Coronary artery (tissue), 2 donors: ENCODE data around the gene ULK4.
"Not testable (repeated sequence)": the region's sequence is repeated elsewhere in the genome, so short reads cannot be mapped to it uniquely, and the experiment has no call there.

ENCODE experiments used
- DNase-seq: peaks from one replicate; pipeline ENCODE4 v3.0.0-alpha.2; 2017; ENCODE audit warnings: low spot score
- H3K27ac ChIP-seq, 2 donors: fragments of 200-600 bp; sonication (generic); one replicate each; pipeline ENCODE4 v1.5.1; 2016 to 2019
- H3K4me3 ChIP-seq: fragments of 200-600 bp; sonication (generic); 2 replicates; pipeline ENCODE4 v1.5.1; 2016; ENCODE audit warnings: mild to moderate bottlenecking, moderate library complexity
- CTCF ChIP-seq: fragments of 200-600 bp; sonication (generic); IDR thresholded peaks from one replicate; pipeline ENCODE4 v1.5.1; 2019; ENCODE audit warnings: antibody characterized with exemption

The ULK4 gene

GRCh38 chr3:41418961-41419691 lies 542.8 kb downstream of the ULK4 start:
- no peak for TF ChIP-seq CTCF
- Histone ChIP-seq H3K27ac (no peak overlapping the region), H3K4me3 (no peak overlapping the region)
- no peak for DNase-seq

- no peak for TF ChIP-seq CTCF
- H3K27ac ChIP-seq = no peak overlapping the region
- H3K4me3 ChIP-seq = no peak overlapping the region
- DNase-seq = no peak
These were observed 544.3 kb downstream of the ULK4 start for GRCh38 chr3:41417574-41417973.

- no peak overlapping the region for H3K4me3 ChIP-seq
- no peak for DNase-seq
- TF ChIP-seq CTCF = no peak
- H3K27ac ChIP-seq = no peak overlapping the region
These were observed 550.8 kb downstream of the ULK4 start for GRCh38 chr3:41411065-41411464.

- H3K4me3 ChIP-seq = no peak overlapping the region
- H3K27ac ChIP-seq = no peak overlapping the region
- TF ChIP-seq CTCF = no peak
- no peak for DNase-seq
These were observed 556.4 kb downstream of the ULK4 start for GRCh38 chr3:41405466-41405865.

GRCh38 chr3:41404582-41404981 lies 557.3 kb downstream of the ULK4 start:
- Histone ChIP-seq H3K4me3 (no peak overlapping the region), H3K27ac (no peak overlapping the region)
- no peak for DNase-seq
- TF ChIP-seq CTCF = no peak

GRCh38 chr3:41394896-41395295 lies 567.0 kb downstream of the ULK4 start:
- DNase-seq = no peak
- TF ChIP-seq CTCF = no peak
- Histone ChIP-seq H3K4me3 (no peak overlapping the region), H3K27ac (no peak overlapping the region)

- not testable (repeated sequence) for H3K27ac ChIP-seq, H3K4me3 ChIP-seq, DNase-seq
These were observed 591.0 kb downstream of the ULK4 start for GRCh38 chr3:41370765-41371535.
